ENCODE data around the gene CDCA5. TPM values are rescaled to one million over a fixed set of nuclear protein-coding genes. Genes with fewer than 3 reads are reported as not detected.

The CDCA5 gene
- total RNA-seq, 3 donors from 2014 or later: 2.9 to 14.6 (median 4.8) TPM

- TF ChIP-seq CTCF (IDR thresholded peaks at IDR 0.05): peak; percentile 93
- no peak overlapping the region for H3K4me3 ChIP-seq
- intact Hi-C loops (cut with DNase I, micrococcal nuclease): no loop called here
- H3K36me3 ChIP-seq (ENCODE audit: low read depth): peaks cover 5% of the 10 kb centered on the region
- no peaks in the 10 kb centered on the region for H3K9me3 ChIP-seq
- H3K4me1 ChIP-seq (ENCODE audit: low read depth): peaks cover 34% of the 10 kb centered on the region
- DNase-seq (peak; percentile 79 to 88 (median 84)), ATAC-seq (peak; percentile 70)
These were observed 28.9 kb upstream of the CDCA5 start for GRCh38 chr11:65112546-65113360.

- peaks cover 34% of the 10 kb centered on the region for H3K4me1 ChIP-seq (ENCODE audit: low read depth)
- intact Hi-C loops (cut with DNase I, micrococcal nuclease): no loop called here
These were observed 28.1 kb upstream of the CDCA5 start, which contains the start of gene TM7SF2 for GRCh38 chr11:65111744-65112545. TSS of gene TM7SF2 (plus strand) at chr11:65111872. CDS start at chr11:65112016, 144 bp downstream.

GRCh38 chr11:65111159-65111743 lies 27.4 kb upstream of the CDCA5 start:
- ATAC-seq (no peak), DNase-seq (no peak)
- Histone ChIP-seq H3K36me3 (ENCODE audit: low read depth) (peaks cover 5% of the 10 kb centered on the region), H3K4me1 (ENCODE audit: low read depth) (peaks cover 27% of the 10 kb centered on the region), H3K9me3 (no peaks in the 10 kb centered on the region), H3K4me3 (peak overlapping the region; percentile 11)
- TF ChIP-seq CTCF (IDR thresholded peaks at IDR 0.05): no peak
- intact Hi-C loops (cut with DNase I, micrococcal nuclease): no loop called here

More at GRCh38 chr11:65111744-65112545, 28.1 kb upstream of the CDCA5 start, which contains the start of gene TM7SF2:
- H3K36me3 ChIP-seq (ENCODE audit: low read depth): peaks cover 5% of the 10 kb centered on the region
- no peaks in the 10 kb centered on the region for H3K9me3 ChIP-seq
- DNase-seq (peak; percentile 97 to 99 (median 98)), ATAC-seq (peak; percentile 87)
- no peak for TF ChIP-seq CTCF (IDR thresholded peaks at IDR 0.05)
- peak within 1 kb of the TSS; percentile 11 for H3K4me3 ChIP-seq

- no peaks in the 10 kb centered on the region for H3K9me3 ChIP-seq
- H3K4me3 ChIP-seq: no peak overlapping the region
- DNase-seq: peak; percentile 87 to 95 (median 93)
- peak; percentile 100 for TF ChIP-seq CTCF (IDR thresholded peaks at IDR 0.05)
- peaks cover 23% of the 10 kb centered on the region for H3K4me1 ChIP-seq (ENCODE audit: low read depth)
- intact Hi-C loops (cut with DNase I, micrococcal nuclease): no loop called here
- H3K36me3 ChIP-seq (ENCODE audit: low read depth): peaks cover 5% of the 10 kb centered on the region
- peak; percentile 65 for ATAC-seq
These were observed 26.6 kb upstream of the CDCA5 start for GRCh38 chr11:65110354-65110861.
